Body of pancreas (tissue), 4 donors: ENCODE measurements around the gene KRT1.

Source experiments
- CTCF ChIP-seq, 7 experiments: fragments of 450-650 bp in 4 of 7; fragments of 200-600 bp in 3 of 7; sonication (generic) in 3 of 7; IDR thresholded peaks; one replicate each; pipeline ENCODE4 v1.5.1; 2016 to 2019; ENCODE audit warnings: antibody characterized with exemption in 7 of 7
- POLR2A ChIP-seq, 3 donors: fragments of 450-650 bp; IDR thresholded peaks; one replicate each; pipeline ENCODE4 v1.6.1; 2016; ENCODE audit warnings: antibody characterized with exemption in 3 of 3, mild to moderate bottlenecking in 2 of 3

GRCh38 chr12:52675301-52675701 lies 4.9 kb downstream of the KRT1 start:
- TF ChIP-seq CTCF (IDR thresholded peaks at IDR 0.05) (no peak), POLR2A (IDR thresholded peaks at IDR 0.05) (no peak)
